ENCODE data around the gene PHACTR1.

DNA sequence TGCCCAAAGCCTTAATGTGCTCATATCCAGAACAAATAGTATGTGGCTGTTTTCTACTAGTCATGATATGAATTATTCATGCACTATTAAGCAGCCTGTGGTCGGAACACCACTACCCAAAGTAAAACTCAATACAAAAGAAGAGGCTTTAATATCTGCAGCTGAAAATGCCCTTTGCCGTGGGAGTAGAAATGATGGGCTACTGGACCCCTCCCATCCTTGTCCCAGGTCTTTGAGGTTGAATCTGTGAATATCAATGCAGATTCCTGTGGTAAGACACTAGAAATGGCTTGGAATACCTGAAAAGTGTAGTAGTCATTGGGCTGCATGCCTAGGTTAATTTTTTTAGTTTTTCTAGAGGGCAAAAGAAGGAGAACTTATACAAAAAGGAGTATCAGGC, 308.0 kb downstream of the PHACTR1 start:
- TF ChIP-seq EP300 (IDR thresholded peaks at IDR 0.05) (no peak), CTCF (IDR thresholded peaks at IDR 0.05) (no peak), POLR2AphosphoS5 (IDR thresholded peaks at IDR 0.05) (no peak), POLR2A (IDR thresholded peaks at IDR 0.05) (no peak)
